Measurements from ENCODE around the gene IFITM10. TPM values are rescaled to one million over a fixed set of nuclear protein-coding genes. Genes with fewer than 3 reads are reported as not detected.
A peak's percentile ranks its signal among the peaks of the same experiment; 100 is the strongest.

The IFITM10 gene
- polyA plus RNA-seq, 2 donors = 0.73 to 1.1 TPM

GRCh38 chr11:1752907-1753228, 2.5 kb upstream of the IFITM10 start:
- Histone ChIP-seq H3K27me3 (ENCODE audit: control insufficient read depth in 1 of 2, insufficient read depth in 2 of 2, low read length in 2 of 2) (no peaks in the 10 kb centered on the region), H3K27ac (ENCODE audit: low read depth in 2 of 2, low read length in 1 of 2) (no peak overlapping the region), H3K4me3 (ENCODE audit: low read depth in 1 of 2, low read length in 2 of 2) (no peak overlapping the region), H3K36me3 (ENCODE audit: control insufficient read depth in 2 of 2, insufficient read depth in 2 of 2, low read length in 1 of 2) (peaks cover 4 to 43% of the 10 kb centered on the region in 2 donors), H3K4me1 (ENCODE audit: control insufficient read depth in 2 of 2, insufficient read depth in 2 of 2, low read length in 1 of 2) (peaks cover 12 to 25% of the 10 kb centered on the region in 2 donors), H3K9me3 (ENCODE audit: control insufficient read depth in 2 of 2, insufficient read depth in 1 of 2, low read depth in 1 of 2, low read length in 1 of 2) (no peaks in the 10 kb centered on the region)
- 83 to 91% methylated on average over 10 of the region's 10 CpGs for WGBS, 2 donors

DNA sequence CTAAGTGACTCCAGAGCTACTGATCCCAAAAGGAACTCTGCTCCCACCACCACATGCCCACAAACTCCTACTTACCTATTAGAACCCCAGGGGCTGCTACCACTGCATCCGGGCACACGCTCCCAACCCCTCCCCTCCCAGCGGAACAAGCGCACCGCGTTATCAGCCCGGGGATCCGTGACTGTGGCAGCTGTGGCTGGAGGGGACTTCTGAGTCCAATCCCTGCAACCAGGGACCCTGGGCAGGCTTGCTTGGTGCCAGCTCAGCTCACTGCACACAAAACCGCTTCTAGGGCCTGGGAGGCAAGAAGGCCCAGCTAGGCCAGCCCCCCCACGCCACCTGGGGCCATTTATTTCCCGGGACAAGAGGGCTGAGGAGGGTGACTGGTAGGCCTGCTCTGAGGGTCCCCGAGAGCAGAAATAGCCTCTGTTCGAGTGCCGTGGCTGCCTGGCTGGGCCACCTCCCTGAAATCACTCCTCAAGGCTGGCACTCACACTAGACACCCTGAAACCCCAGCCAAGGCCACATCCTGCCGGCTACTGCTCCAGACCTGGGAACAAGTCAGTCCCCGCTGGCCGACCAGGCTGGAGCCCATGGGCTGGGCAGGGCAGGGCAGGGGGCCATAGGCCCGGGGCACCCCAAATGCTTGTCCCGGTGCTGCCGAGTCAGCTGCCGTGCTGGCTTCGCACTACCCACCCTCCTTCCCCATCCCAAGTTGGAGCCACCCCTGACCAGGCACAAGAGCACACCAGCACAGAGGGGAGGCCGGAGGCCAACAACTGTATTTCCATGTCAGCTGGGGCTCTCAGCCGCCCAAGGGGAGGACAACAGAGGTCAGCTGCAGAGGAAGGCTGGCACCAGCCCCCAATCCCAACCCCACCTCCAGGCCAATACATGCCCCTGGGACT, 1.9 kb upstream of the IFITM10 start:
- Histone ChIP-seq H3K4me1 (ENCODE audit: control insufficient read depth in 2 of 2, insufficient read depth in 2 of 2, low read length in 1 of 2) (peaks cover 12 to 23% of the 10 kb centered on the region in 2 donors), H3K27ac (ENCODE audit: low read depth in 2 of 2, low read length in 1 of 2) (no peak overlapping the region), H3K27me3 (ENCODE audit: control insufficient read depth in 1 of 2, insufficient read depth in 2 of 2, low read length in 2 of 2) (no peaks in the 10 kb centered on the region), H3K4me3 (ENCODE audit: low read depth in 1 of 2, low read length in 2 of 2) (no peak overlapping the region), H3K36me3 (ENCODE audit: control insufficient read depth in 2 of 2, insufficient read depth in 2 of 2, low read length in 1 of 2) (peaks cover 4 to 39% of the 10 kb centered on the region in 2 donors), H3K9me3 (ENCODE audit: control insufficient read depth in 2 of 2, insufficient read depth in 1 of 2, low read depth in 1 of 2, low read length in 1 of 2) (no peaks in the 10 kb centered on the region)
- 80 to 83% methylated on average over 24 of the region's 24 CpGs for WGBS, 2 donors

- H3K4me3 ChIP-seq (ENCODE audit: low read depth in 1 of 2, low read length in 2 of 2) = no peak overlapping the region
- H3K27me3 ChIP-seq (ENCODE audit: control insufficient read depth in 1 of 2, insufficient read depth in 2 of 2, low read length in 2 of 2) = no peaks in the 10 kb centered on the region
- peak overlapping the region in 1 of 2 donors; percentile 15 for H3K27ac ChIP-seq (ENCODE audit: low read depth in 2 of 2, low read length in 1 of 2)
- WGBS, 2 donors = 53 to 57% methylated on average over 5 of the region's 5 CpGs
- H3K9me3 ChIP-seq (ENCODE audit: control insufficient read depth in 2 of 2, insufficient read depth in 1 of 2, low read depth in 1 of 2, low read length in 1 of 2) = peaks cover 0 to 2% of the 10 kb centered on the region in 2 donors
- peaks cover 4 to 32% of the 10 kb centered on the region in 2 donors for H3K36me3 ChIP-seq (ENCODE audit: control insufficient read depth in 2 of 2, insufficient read depth in 2 of 2, low read length in 1 of 2)
- peaks cover 12 to 23% of the 10 kb centered on the region in 2 donors for H3K4me1 ChIP-seq (ENCODE audit: control insufficient read depth in 2 of 2, insufficient read depth in 2 of 2, low read length in 1 of 2)
Measured at GRCh38 chr11:1751531-1751921, 1.1 kb upstream of the IFITM10 start.

GRCh38 chr11:1750840-1751530, 590 bp upstream of the IFITM10 start:
- no peaks in the 10 kb centered on the region for H3K27me3 ChIP-seq (ENCODE audit: control insufficient read depth in 1 of 2, insufficient read depth in 2 of 2, low read length in 2 of 2)
- H3K36me3 ChIP-seq (ENCODE audit: control insufficient read depth in 2 of 2, insufficient read depth in 2 of 2, low read length in 1 of 2) = peaks cover 4 to 27% of the 10 kb centered on the region in 2 donors
- peak overlapping the region in 1 of 2 donors; percentile 16 for H3K27ac ChIP-seq (ENCODE audit: low read depth in 2 of 2, low read length in 1 of 2)
- H3K4me3 ChIP-seq (ENCODE audit: low read depth in 1 of 2, low read length in 2 of 2) = no peak overlapping the region
- peaks cover 0 to 2% of the 10 kb centered on the region in 2 donors for H3K9me3 ChIP-seq (ENCODE audit: control insufficient read depth in 2 of 2, insufficient read depth in 1 of 2, low read depth in 1 of 2, low read length in 1 of 2)
- WGBS, 2 donors = 47 to 48% methylated on average over 14 of the region's 14 CpGs
- peaks cover 12 to 19% of the 10 kb centered on the region in 2 donors for H3K4me1 ChIP-seq (ENCODE audit: control insufficient read depth in 2 of 2, insufficient read depth in 2 of 2, low read length in 1 of 2)

DNA sequence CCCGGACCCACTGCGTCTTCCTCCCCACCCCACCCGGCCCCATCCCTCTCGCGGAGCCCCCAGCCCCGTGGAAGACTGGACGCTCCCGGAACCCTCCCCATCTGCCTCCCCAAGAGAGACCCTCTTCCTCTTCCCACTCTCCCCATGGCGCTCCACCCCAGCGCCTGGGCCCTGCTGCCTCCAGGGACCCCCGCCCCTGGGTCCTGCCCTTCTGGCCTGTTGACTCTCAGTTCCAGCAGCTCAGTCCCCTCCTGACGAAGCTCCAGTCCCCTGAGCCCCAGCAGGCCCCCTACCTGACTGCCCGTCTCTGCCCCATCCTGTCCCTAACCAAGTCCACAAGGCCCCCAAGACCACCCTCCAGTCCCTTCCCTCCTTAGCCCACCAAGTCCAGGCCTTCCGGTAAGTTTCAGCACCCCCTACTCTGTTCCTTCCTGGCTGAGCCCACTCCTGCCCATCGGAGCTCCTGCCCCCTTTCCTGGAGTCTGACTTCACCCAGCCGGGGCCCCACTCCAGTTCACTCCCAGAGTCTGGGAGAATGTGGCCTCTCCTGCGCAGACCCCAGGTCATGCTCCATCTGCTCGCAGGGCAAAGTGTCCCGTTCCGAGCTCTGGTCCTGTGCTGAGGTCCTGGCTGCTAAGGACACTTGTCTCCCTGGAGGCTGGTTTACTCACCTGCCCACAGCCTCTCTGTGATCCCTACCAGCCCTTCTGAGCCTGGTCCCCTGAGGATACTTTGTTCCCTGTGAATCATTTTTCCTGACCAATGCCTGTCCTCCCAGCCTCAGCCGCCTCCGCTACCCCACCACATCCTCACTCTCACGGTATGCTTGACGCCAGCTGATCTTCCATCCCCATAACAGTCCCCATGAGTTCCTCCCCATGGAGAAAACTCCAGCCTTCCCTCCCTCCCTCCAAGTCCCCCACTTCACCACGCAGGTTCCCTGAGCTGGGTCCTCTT, 722 bp downstream of the IFITM10 start:
- H3K27ac ChIP-seq (ENCODE audit: low read depth in 2 of 2, low read length in 1 of 2) = no peak overlapping the region
- H3K4me1 ChIP-seq (ENCODE audit: control insufficient read depth in 2 of 2, insufficient read depth in 2 of 2, low read length in 1 of 2) = peaks cover 10 to 19% of the 10 kb centered on the region in 2 donors
- WGBS, 2 donors = 27 to 35% methylated on average over 23 to 25 of the region's 25 CpGs
- H3K4me3 ChIP-seq (ENCODE audit: low read depth in 1 of 2, low read length in 2 of 2) = peak overlapping the region in 1 of 2 donors; percentile 4
- H3K9me3 ChIP-seq (ENCODE audit: control insufficient read depth in 2 of 2, insufficient read depth in 1 of 2, low read depth in 1 of 2, low read length in 1 of 2) = peaks cover 0 to 2% of the 10 kb centered on the region in 2 donors
- no peaks in the 10 kb centered on the region for H3K27me3 ChIP-seq (ENCODE audit: control insufficient read depth in 1 of 2, insufficient read depth in 2 of 2, low read length in 2 of 2)
- H3K36me3 ChIP-seq (ENCODE audit: control insufficient read depth in 2 of 2, insufficient read depth in 2 of 2, low read length in 1 of 2) = peaks cover 4 to 20% of the 10 kb centered on the region in 2 donors

GRCh38 chr11:1748636-1749394, 1.6 kb downstream of the IFITM10 start:
- Histone ChIP-seq H3K36me3 (ENCODE audit: control insufficient read depth in 2 of 2, insufficient read depth in 2 of 2, low read length in 1 of 2) (peaks cover 1 to 13% of the 10 kb centered on the region in 2 donors), H3K27me3 (ENCODE audit: control insufficient read depth in 1 of 2, insufficient read depth in 2 of 2, low read length in 2 of 2) (no peaks in the 10 kb centered on the region), H3K4me1 (ENCODE audit: control insufficient read depth in 2 of 2, insufficient read depth in 2 of 2, low read length in 1 of 2) (peaks cover 10 to 19% of the 10 kb centered on the region in 2 donors), H3K9me3 (ENCODE audit: control insufficient read depth in 2 of 2, insufficient read depth in 1 of 2, low read depth in 1 of 2, low read length in 1 of 2) (peaks cover 0 to 2% of the 10 kb centered on the region in 2 donors), H3K4me3 (ENCODE audit: low read depth in 1 of 2, low read length in 2 of 2) (peak overlapping the region; percentile 20 to 26), H3K27ac (ENCODE audit: low read depth in 2 of 2, low read length in 1 of 2) (no peak overlapping the region)
- WGBS, 2 donors = 1 to 2% methylated on average over 47 to 84 of the region's 84 CpGs

GRCh38 chr11:1747753-1748635, 2.4 kb downstream of the IFITM10 start:
- peaks cover 0 to 7% of the 10 kb centered on the region in 2 donors for H3K36me3 ChIP-seq (ENCODE audit: control insufficient read depth in 2 of 2, insufficient read depth in 2 of 2, low read length in 1 of 2)
- peak overlapping the region; percentile 20 to 26 for H3K4me3 ChIP-seq (ENCODE audit: low read depth in 1 of 2, low read length in 2 of 2)
- peaks cover 0 to 2% of the 10 kb centered on the region in 2 donors for H3K9me3 ChIP-seq (ENCODE audit: control insufficient read depth in 2 of 2, insufficient read depth in 1 of 2, low read depth in 1 of 2, low read length in 1 of 2)
- no peak overlapping the region for H3K27ac ChIP-seq (ENCODE audit: low read depth in 2 of 2, low read length in 1 of 2)
- H3K4me1 ChIP-seq (ENCODE audit: control insufficient read depth in 2 of 2, insufficient read depth in 2 of 2, low read length in 1 of 2) = peaks cover 10 to 19% of the 10 kb centered on the region in 2 donors
- no peaks in the 10 kb centered on the region for H3K27me3 ChIP-seq (ENCODE audit: control insufficient read depth in 1 of 2, insufficient read depth in 2 of 2, low read length in 2 of 2)
- 32 to 35% methylated on average over 70 to 72 of the region's 72 CpGs for WGBS, 2 donors
